Hepatocyte (in vitro differentiated cells): ENCODE data around the gene RAB3GAP2. TPM values are rescaled to one million over a fixed set of nuclear protein-coding genes. Genes with fewer than 3 reads are reported as not detected.

Experiments used
- DNase-seq: peaks from one replicate; pipeline ENCODE4 v3.0.0-alpha.2; 2016; ENCODE audit warnings: low spot score
- H2AFZ ChIP-seq: fragments of 200-600 bp; sonication (generic); 2 replicates; pipeline ENCODE4 v1.6.0; 2016; ENCODE audit warnings: antibody characterized with exemption, mild to moderate bottlenecking
- H3K27ac ChIP-seq: fragments of 200-600 bp; sonication (generic); 2 replicates; pipeline ENCODE4 v1.5.1; 2016; ENCODE audit warnings: mild to moderate bottlenecking
- H3K27me3 ChIP-seq: fragments of 200-600 bp; sonication (generic); 2 replicates; pipeline ENCODE4 v1.6.1; 2016
- H3K36me3 ChIP-seq: fragments of 200-600 bp; sonication (generic); replicated peaks from 2 replicates; pipeline ENCODE4 v1.5.1; 2016; ENCODE audit warnings: low read depth; ENCODE audit not compliant: insufficient read depth
- H3K4me1 ChIP-seq: fragments of 200-600 bp; sonication (generic); 2 replicates; pipeline ENCODE4 v1.5.1; 2016; ENCODE audit warnings: mild to moderate bottlenecking, moderate library complexity; ENCODE audit not compliant: insufficient read depth
- H3K4me2 ChIP-seq: fragments of 200-600 bp; sonication (generic); 2 replicates; pipeline ENCODE4 v1.6.0; 2016
- H3K4me3 ChIP-seq: fragments of 200-600 bp; sonication (generic); 2 replicates; pipeline ENCODE4 v1.5.1; 2016; ENCODE audit warnings: mild to moderate bottlenecking
- H3K79me2 ChIP-seq: fragments of 200-600 bp; sonication (generic); 2 replicates; pipeline ENCODE4 v1.6.0; 2017; ENCODE audit warnings: mild to moderate bottlenecking
- H3K9me2 ChIP-seq: fragments of 200-600 bp; sonication (generic); replicated peaks from 2 replicates; pipeline ENCODE4 v1.6.0; 2017; ENCODE audit warnings: mild to moderate bottlenecking; ENCODE audit not compliant: insufficient read depth
- H3K9me3 ChIP-seq: fragments of 200-600 bp; sonication (generic); 2 replicates; pipeline ENCODE4 v1.5.1; 2016; ENCODE audit warnings: low read depth, mild to moderate bottlenecking
- H4K20me1 ChIP-seq: fragments of 200-600 bp; sonication (generic); 2 replicates; pipeline ENCODE4 v1.6.0; 2016; ENCODE audit warnings: mild to moderate bottlenecking; ENCODE audit not compliant: insufficient read depth, poor library complexity, severe bottlenecking
- CTCF ChIP-seq: fragments of 200-600 bp; sonication (generic); IDR thresholded peaks from 2 replicates; pipeline ENCODE4 v1.5.1; 2016; ENCODE audit warnings: antibody characterized with exemption, mild to moderate bottlenecking; ENCODE audit not compliant: poor library complexity
- EZH2 ChIP-seq: fragments of 200-600 bp; sonication (generic); IDR thresholded peaks from 2 replicates; pipeline ENCODE4 v1.6.1; 2016; ENCODE audit warnings: antibody characterized with exemption, mild to moderate bottlenecking, borderline replicate concordance
- EZH2phosphoT487 ChIP-seq: fragments of 200-600 bp; sonication (generic); IDR thresholded peaks from one replicate; pipeline ENCODE4 v1.6.1; 2018; ENCODE audit warnings: antibody characterized with exemption, mild to moderate bottlenecking, low read depth, moderate library complexity; ENCODE audit not compliant: unreplicated experiment, severe bottlenecking
- WGBS: methylation state at CpG from one replicate; pipeline ENCODE4 v1.1.6; 2016; ENCODE audit warnings: low lambda C conversion rate; ENCODE audit errors: missing lambda C conversion rate; 5-methylcytosine and 5-hydroxymethylcytosine counted together
- polyA plus RNA-seq: library from polyadenylated mRNA; unstranded; fragments of >200 nt; fragmentation: Nextera tagmentation; extraction: Ambion mirVana; gene quantifications from 2 replicates; pipeline ENCODE4 v1.2.1, GENCODE V29; 2016
- total RNA-seq: library from RNA; depleted of rRNA; stranded (reverse); fragments of >200 nt; gene quantifications from 2 replicates; pipeline ENCODE4 v1.2.3, GENCODE V29; 2014

The RAB3GAP2 gene
- total and polyA plus RNA-seq, 2 experiments from 2014 or later, result 13.7 to 31.6 TPM

DNA sequence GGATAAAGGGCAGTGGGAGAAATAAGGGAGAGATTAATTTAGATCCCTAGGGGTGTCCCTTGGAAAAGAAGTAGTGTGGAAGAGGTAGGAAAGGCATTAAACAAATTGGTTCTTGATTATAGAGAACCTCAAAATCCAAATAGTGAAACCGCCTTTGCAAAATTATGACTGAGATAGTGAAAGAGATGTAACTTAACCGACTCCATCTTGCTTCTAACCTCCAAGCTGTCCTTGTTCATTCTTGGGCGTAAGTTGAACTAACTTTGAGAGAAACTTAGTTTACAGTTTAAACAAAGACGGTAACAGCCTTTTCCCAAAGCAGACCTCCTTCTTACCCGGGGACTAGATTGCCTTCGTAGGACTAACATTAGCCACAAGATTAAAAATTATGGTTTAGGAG lies 3.2 kb upstream of the RAB3GAP2 start:
- no peak overlapping the region for H3K27ac ChIP-seq
- H3K79me2 ChIP-seq, result peaks cover 17% of the 10 kb centered on the region
- no peaks in the 10 kb centered on the region for H3K36me3 ChIP-seq
- peaks cover 6% of the 10 kb centered on the region for H3K4me1 ChIP-seq
- H3K9me3 ChIP-seq, result no peaks in the 10 kb centered on the region
- H3K4me2 ChIP-seq, result no peak overlapping the region
- H3K4me3 ChIP-seq, result no peak overlapping the region
- H3K27me3 ChIP-seq, result peaks cover 9% of the 10 kb centered on the region
- 87% methylated on average over 6 of the region's 6 CpGs for WGBS
- H2AFZ ChIP-seq, result no peak overlapping the region
- no peaks in the 10 kb centered on the region for H4K20me1 ChIP-seq
- TF ChIP-seq EZH2phosphoT487 (no peak), CTCF (no peak), EZH2 (no peak)
- no peaks in the 10 kb centered on the region for H3K9me2 ChIP-seq
- DNase-seq, result no peak

- Histone ChIP-seq H3K4me1 (peaks cover 11% of the 10 kb centered on the region), H3K9me2 (no peaks in the 10 kb centered on the region), H3K79me2 (peaks cover 27% of the 10 kb centered on the region), H3K4me2 (no peak overlapping the region), H3K36me3 (no peaks in the 10 kb centered on the region), H2AFZ (peak overlapping the region; percentile 14), H4K20me1 (no peaks in the 10 kb centered on the region), H3K4me3 (no peak overlapping the region), H3K27ac (peak overlapping the region; percentile 33), H3K27me3 (peaks cover 2% of the 10 kb centered on the region), H3K9me3 (no peaks in the 10 kb centered on the region)
- no peak for DNase-seq
- WGBS, result 89% methylated on average over 2 of the region's 2 CpGs
- TF ChIP-seq CTCF, result no peak
- no peak for TF ChIP-seq EZH2phosphoT487
- no peak for TF ChIP-seq EZH2
Observed at GRCh38 chr1:220274251-220274855, 2.1 kb upstream of the RAB3GAP2 start.

DNA sequence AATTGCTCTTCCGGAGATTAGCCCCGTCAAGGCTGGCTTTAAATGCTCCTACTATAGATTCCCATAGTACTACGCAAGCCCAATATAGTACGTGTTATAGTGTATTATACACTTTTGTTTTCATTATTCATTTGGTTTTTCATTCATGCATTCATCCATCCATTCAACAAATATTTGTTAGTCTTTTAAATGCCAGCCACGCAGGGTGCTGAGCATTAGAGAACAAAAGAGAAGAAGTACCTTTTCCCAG lies 513 bp upstream of the RAB3GAP2 start:
- 12% methylated on average over 5 of the region's 5 CpGs for WGBS
- peaks cover 11% of the 10 kb centered on the region for H3K4me1 ChIP-seq
- no peaks in the 10 kb centered on the region for H3K36me3 ChIP-seq
- H2AFZ ChIP-seq, result peak overlapping the region; percentile 95
- H3K27me3 ChIP-seq, result no peaks in the 10 kb centered on the region
- peak overlapping the region; percentile 99 for H3K27ac ChIP-seq
- TF ChIP-seq CTCF, result no peak
- no peak for TF ChIP-seq EZH2phosphoT487
- TF ChIP-seq EZH2, result no peak
- H3K9me3 ChIP-seq, result no peaks in the 10 kb centered on the region
- DNase-seq, result no peak
- no peaks in the 10 kb centered on the region for H3K9me2 ChIP-seq
- no peaks in the 10 kb centered on the region for H4K20me1 ChIP-seq
- peaks cover 42% of the 10 kb centered on the region for H3K79me2 ChIP-seq
- H3K4me3 ChIP-seq, result peak overlapping the region; percentile 19
- H3K4me2 ChIP-seq, result peak overlapping the region; percentile 78

DNA sequence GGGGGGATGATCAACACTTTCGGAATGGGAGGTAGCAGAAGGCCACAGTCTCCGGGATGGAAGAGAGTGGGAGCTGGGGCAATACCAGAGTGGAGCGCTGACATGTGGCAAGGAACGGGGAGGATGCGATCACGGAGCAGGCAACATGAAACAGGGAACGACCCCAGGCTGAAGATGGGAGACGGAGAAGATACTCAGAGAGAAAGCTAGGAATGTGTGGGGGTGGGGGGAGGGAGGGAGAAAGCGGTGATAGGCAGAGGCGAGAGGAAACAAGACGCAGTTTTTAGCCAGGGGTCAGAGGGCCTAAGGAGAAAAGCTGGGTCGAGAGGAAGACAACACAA lies 577 bp downstream of the RAB3GAP2 start:
- no peaks in the 10 kb centered on the region for H4K20me1 ChIP-seq
- no peaks in the 10 kb centered on the region for H3K27me3 ChIP-seq
- peak overlapping the region; percentile 78 for H3K4me2 ChIP-seq
- peak overlapping the region; percentile 68 for H3K4me3 ChIP-seq
- TF ChIP-seq EZH2phosphoT487 (no peak), CTCF (no peak), EZH2 (no peak)
- peaks cover 11% of the 10 kb centered on the region for H3K4me1 ChIP-seq
- peak overlapping the region; percentile 99 for H3K27ac ChIP-seq
- peaks cover 52% of the 10 kb centered on the region for H3K79me2 ChIP-seq
- 1% methylated on average over 8 of the region's 12 CpGs for WGBS
- H3K9me3 ChIP-seq, result no peaks in the 10 kb centered on the region
- DNase-seq, result no peak
- peak overlapping the region; percentile 72 for H2AFZ ChIP-seq
- no peaks in the 10 kb centered on the region for H3K36me3 ChIP-seq
- H3K9me2 ChIP-seq, result no peaks in the 10 kb centered on the region
